OCI-LY7 (cell line): ENCODE measurements around the gene TDRD9. TPM values are rescaled to one million over a fixed set of nuclear protein-coding genes. Genes with fewer than 3 reads are reported as not detected.
"Not testable (repeated sequence)": the region's sequence is repeated elsewhere in the genome, so short reads cannot be mapped to it uniquely, and the experiment has no call there.

Experiments
- BruUV-seq: library from RNA; stranded (reverse); fragments of 400-500 nt; replicated peaks from 2 replicates; lab custom pipeline; 2021; lab: Mats Ljungman, UMichigan
- CTCF ChIA-PET: fragments of 300-600 bp; sonication (Branson Sonifier 250); formaldehyde crosslinking; loops from one replicate; lab custom pipeline; 2022; ENCODE audit warnings: antibody characterized with exemption; ENCODE audit not compliant: unreplicated experiment; lab: Charles Lee
- POLR2A ChIA-PET: fragments of 300-600 bp; sonication (Branson Sonifier 250); formaldehyde crosslinking; loops from one replicate; lab custom pipeline; 2022; ENCODE audit warnings: antibody characterized with exemption; lab: Charles Lee
- DNase-seq: peaks from one replicate; pipeline ENCODE4 v3.0.0-alpha.2; 2015; ENCODE audit warnings: low spot score
- H2AFZ ChIP-seq: fragments of 200-600 bp; sonication (generic), shearing (Covaris generic); 2 replicates; pipeline ENCODE4 v1.6.1; 2014; ENCODE audit warnings: mild to moderate bottlenecking, antibody characterized with exemption, low read length, moderate library complexity
- H3K27ac ChIP-seq: fragments of 200-600 bp; sonication (generic); 2 replicates; pipeline ENCODE4 v1.5.1; 2014; ENCODE audit warnings: mixed run types, low read depth, mild to moderate bottlenecking, moderate library complexity, low read length, inconsistent platforms; ENCODE audit not compliant: poor library complexity, severe bottlenecking
- H3K36me3 ChIP-seq: fragments of 200-600 bp; sonication (generic); 2 replicates; pipeline ENCODE4 v1.6.1; 2014; ENCODE audit warnings: mild to moderate bottlenecking, antibody characterized with exemption, low read length, moderate library complexity, mixed read lengths; ENCODE audit not compliant: insufficient read depth
- H3K4me1 ChIP-seq: fragments of 200-600 bp; sonication (generic); 2 replicates; pipeline ENCODE4 v1.5.1; 2014; ENCODE audit warnings: mild to moderate bottlenecking, low read length; ENCODE audit not compliant: insufficient read depth, poor library complexity, severe bottlenecking
- H3K4me2 ChIP-seq: fragments of 200-600 bp; sonication (generic); 2 replicates; pipeline ENCODE4 v1.6.1; 2014; ENCODE audit warnings: mild to moderate bottlenecking, low read length
- H3K4me3 ChIP-seq: fragments of 200-600 bp; sonication (generic); 2 replicates; pipeline ENCODE4 v1.5.1; 2014; ENCODE audit warnings: mild to moderate bottlenecking, low read depth, low read length; ENCODE audit not compliant: poor library complexity, severe bottlenecking
- H3K79me2 ChIP-seq: fragments of 200-600 bp; sonication (generic); 2 replicates; pipeline ENCODE4 v1.6.1; 2016; ENCODE audit warnings: low read depth, mild to moderate bottlenecking, low read length, moderate library complexity, mixed read lengths; ENCODE audit not compliant: insufficient read depth
- H3K9me2 ChIP-seq: fragments of 200-600 bp; sonication (generic); 2 replicates; pipeline ENCODE4 v1.6.1; 2016; ENCODE audit warnings: mild to moderate bottlenecking, low read length, mixed read lengths; ENCODE audit not compliant: insufficient read depth
- H3K9me3 ChIP-seq: fragments of 200-600 bp; sonication (generic); 2 replicates; pipeline ENCODE4 v1.6.1; 2014; ENCODE audit warnings: mild to moderate bottlenecking, mixed run types, low read length, mixed read lengths
- H4K20me1 ChIP-seq: fragments of 200-600 bp; sonication (generic); 2 replicates; pipeline ENCODE4 v1.6.1; 2014; ENCODE audit warnings: mild to moderate bottlenecking, antibody characterized with exemption, low read length, moderate library complexity, mixed read lengths; ENCODE audit not compliant: insufficient read depth
- CTCF ChIP-seq: fragments of 200-600 bp; sonication (generic); conservative IDR thresholded peaks from 2 replicates; pipeline ENCODE4 v1.5.1; 2014; ENCODE audit warnings: mild to moderate bottlenecking, antibody characterized with exemption, low read length, moderate library complexity, mixed read lengths
- EZH2phosphoT487 ChIP-seq: fragments of 200-600 bp; sonication (generic); IDR thresholded peaks from 2 replicates; pipeline ENCODE4 v1.6.1; 2018; ENCODE audit warnings: low read depth, borderline replicate concordance, mild to moderate bottlenecking, mixed run types, antibody characterized with exemption, low read length, moderate library complexity, mixed read lengths
- intact Hi-C: fragments of 100-400 bp; cut with micrococcal nuclease; formaldehyde crosslinking; loops from one replicate; pipeline ENCODE4 v1.10.0; 2022; ENCODE audit not compliant: unreplicated experiment
- total RNA-seq, 2 experiments: library from RNA; depleted of rRNA in 1 of 2; stranded (reverse); fragments of >200 nt in 1 of 2; shearing (Covaris generic) in 1 of 2; gene quantifications; 2 replicates each; pipeline ENCODE4 v1.2.3, GENCODE V29; 2014 to 2022

TDRD9 gene
- total RNA-seq, 2 experiments from 2014 or later: not detected

- H3K79me2 ChIP-seq, BruUV-seq, H3K27ac ChIP-seq, H3K4me1 ChIP-seq, H4K20me1 ChIP-seq, H3K9me3 ChIP-seq, H2AFZ ChIP-seq, H3K4me2 ChIP-seq, H3K36me3 ChIP-seq, H3K9me2 ChIP-seq, H3K4me3 ChIP-seq, POLR2A ChIA-PET, CTCF ChIA-PET: not testable (repeated sequence)
- DNase-seq: peak; percentile 10
- TF ChIP-seq CTCF: peak; percentile 59
- intact Hi-C loops: loop anchor here (1.0 kb wide), 1 partner anchor 172 kb away; no protein-coding TSS in a partner anchor
These were observed 52.5 kb downstream of the TDRD9 start for GRCh38 chr14:103980623-103981238.

DNA sequence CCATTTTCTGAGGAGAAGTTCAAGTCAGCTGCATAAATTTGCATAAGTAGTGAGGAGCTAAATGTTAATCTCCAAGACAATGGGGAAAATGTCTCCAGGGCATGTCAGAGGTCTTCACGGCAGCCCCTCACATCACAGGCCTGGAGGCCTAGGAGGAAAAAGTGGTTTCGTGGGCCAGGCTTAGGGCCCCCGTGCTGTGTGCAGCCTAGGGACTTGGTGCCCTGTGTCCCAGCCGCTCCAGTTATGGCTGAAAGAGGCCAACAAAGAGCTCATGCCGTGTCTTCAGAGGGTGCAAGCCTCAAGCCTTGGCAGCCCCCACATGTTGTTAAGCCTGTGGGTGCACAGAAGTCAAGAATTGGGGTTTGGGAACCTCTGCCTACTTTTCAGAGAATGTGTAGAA is 55.9 kb downstream of the TDRD9 start:
- Histone ChIP-seq H3K4me3 (no peak overlapping the region), H2AFZ (no peak overlapping the region), H3K9me2 (no peaks in the 10 kb centered on the region), H3K27ac (no peak overlapping the region), H3K9me3 (peaks cover 7% of the 10 kb centered on the region; the same call in 1 of the 2 replicates), H4K20me1 (no peaks in the 10 kb centered on the region), H3K4me2 (no peak overlapping the region), H3K36me3 (no peaks in the 10 kb centered on the region), H3K4me1 (no peaks in the 10 kb centered on the region), H3K79me2 (no peaks in the 10 kb centered on the region)
- ChIA-PET CTCF (no interaction called here), POLR2A (interaction anchor here (1.0 to 1.2 kb wide), 2 partner anchors 10 to 11 kb away, joined by 3 read pairs; no protein-coding TSS in a partner anchor)
- no peak for TF ChIP-seq EZH2phosphoT487
- no peak for TF ChIP-seq CTCF
- BruUV-seq: no TSS peak
- intact Hi-C loops: no loop called here
- DNase-seq: no peak

- no peaks in the 10 kb centered on the region for H3K9me2 ChIP-seq
- no peaks in the 10 kb centered on the region for H3K36me3 ChIP-seq
These were observed 60.8 kb downstream of the TDRD9 start for GRCh38 chr14:103989034-103989433.

More at GRCh38 chr14:103989034-103989433, 60.8 kb downstream of the TDRD9 start:
- Histone ChIP-seq H2AFZ (no peak overlapping the region), H3K4me2 (no peak overlapping the region), H3K4me1 (no peaks in the 10 kb centered on the region), H3K79me2 (no peaks in the 10 kb centered on the region), H3K4me3 (no peak overlapping the region), H3K27ac (no peak overlapping the region), H3K9me3 (peaks cover 10% of the 10 kb centered on the region; the same call in 1 of the 2 replicates), H4K20me1 (no peaks in the 10 kb centered on the region)
- TF ChIP-seq EZH2phosphoT487: no peak
- no peak for TF ChIP-seq CTCF
- BruUV-seq: no TSS peak
- ChIA-PET POLR2A (no interaction called here), CTCF (no interaction called here)
- intact Hi-C loops: no loop called here
- no peak for DNase-seq
